Measurements from ENCODE around the gene GPR62. TPM values are rescaled to one million over a fixed set of nuclear protein-coding genes. Genes with fewer than 3 reads are reported as not detected.

GPR62 gene
- polyA plus RNA-seq, 1 of the 3 experiments (the other 2 are of a cell fraction): 0.02 TPM

- H3K4me2 ChIP-seq: peak overlapping the region; percentile 91
- H3K9ac ChIP-seq: peak overlapping the region; percentile 78
- no peaks in the 10 kb centered on the region for H3K36me3 ChIP-seq (replicated peaks in 1 of 2; ENCODE audit: control insufficient read depth in 1 of 2, insufficient read depth in 2 of 2, low read length in 1 of 2)
- POLR2A ChIA-PET: interaction anchor here (0.6 to 3.9 kb wide), 7 partner anchors 15 to 1609 kb away, joined by 3 to 20 read pairs (median 4); partner anchors contain the start of genes ACY1, PARP3, RPL29 and RRP9
- no peaks in the 10 kb centered on the region for H3K27me3 ChIP-seq (ENCODE audit: insufficient read depth)
- peaks cover 4 to 67% of the 10 kb centered on the region in 2 experiments; a peak in 2 of 4 replicates for H3K4me1 ChIP-seq (ENCODE audit: control insufficient read depth in 1 of 2, insufficient read depth in 2 of 2, low read depth in 1 of 2, low read length in 1 of 2)
- DNase-seq: peak; percentile 88
- 0% methylated on average over 5 of the region's 11 CpGs for WGBS (ENCODE audit: low lambda C conversion rate)
- H4K20me1 ChIP-seq (ENCODE audit: insufficient read depth): no peaks in the 10 kb centered on the region
- peak overlapping the region; percentile 54 to 97 for H3K27ac ChIP-seq (ENCODE audit: low read depth in 2 of 2, low read length in 1 of 2)
- peaks cover 40% of the 10 kb centered on the region for H3K79me2 ChIP-seq (ENCODE audit: insufficient read depth)
- peaks cover 12% of the 10 kb centered on the region for H3F3A ChIP-seq (replicated peaks; ENCODE audit: insufficient read depth)
- H3K4me3 ChIP-seq (ENCODE audit: low read depth in 2 of 2, low read length in 1 of 2): peak overlapping the region; percentile 74 to 79
- no peaks in the 10 kb centered on the region for H3K9me3 ChIP-seq
- CTCF ChIA-PET: interaction anchor here (0.9 to 4.8 kb wide), 8 partner anchors 9 to 36 kb away, joined by 3 to 27 read pairs (median 6); partner anchors contain the start of genes ACY1, GPR62, PARP3 and RRP9
- no peak overlapping the region for H2AFZ ChIP-seq (ENCODE audit: low read depth)
- H3K9me2 ChIP-seq: no peaks in the 10 kb centered on the region
- TF ChIP-seq ZBTB33 (IDR thresholded peaks at IDR 0.05; ENCODE audit: borderline replicate concordance, low read depth) (no peak), EZH2phosphoT487 (IDR thresholded peaks at IDR 0.05; ENCODE audit: borderline replicate concordance, low read depth) (no peak), NFIC (IDR thresholded peaks at IDR 0.05; ENCODE audit: borderline replicate concordance) (no peak), USF1 (IDR thresholded peaks at IDR 0.05; ENCODE audit: borderline replicate concordance, low read depth) (no peak), CHD2 (IDR thresholded peaks at IDR 0.05; ENCODE audit: low read length, partially characterized antibody) (peak; percentile 91), JUND (IDR thresholded peaks at IDR 0.05) (no peak), RFX5 (IDR thresholded peaks at IDR 0.05; ENCODE audit: low read length) (no peak), SIN3A (IDR thresholded peaks at IDR 0.05; ENCODE audit: borderline replicate concordance, low read depth, low read length) (no peak), CTCF (IDR thresholded peaks at IDR 0.05) (no peak), FOXJ3 (CRISPR knock-in tag; IDR thresholded peaks at IDR 0.05) (no peak), NRF1 (IDR thresholded peaks at IDR 0.05; ENCODE audit: low read depth, low read length) (no peak), RCOR1 (IDR thresholded peaks at IDR 0.05; ENCODE audit: low read length) (no peak), EP300 (IDR thresholded peaks at IDR 0.05; ENCODE audit: borderline replicate concordance in 1 of 2, low read depth in 1 of 2, low read length in 1 of 2) (no peak), FOXM1 (IDR thresholded peaks at IDR 0.05; ENCODE audit: low read depth) (no peak), REST (IDR thresholded peaks at IDR 0.05; ENCODE audit: low read depth, low read length) (no peak), TAF1 (IDR thresholded peaks at IDR 0.05; ENCODE audit: borderline replicate concordance, low read depth, low read length) (no peak), ELF1 (IDR thresholded peaks at IDR 0.05) (no peak), PBX3 (IDR thresholded peaks at IDR 0.05) (no peak), POLR2AphosphoS5 (IDR thresholded peaks at IDR 0.05; ENCODE audit: low read depth, low read length) (0 out of 2 replicates have a peak, but pooled peaks have one; percentile 26), GATA2 (CRISPR knock-in tag; IDR thresholded peaks at IDR 0.05) (peak; percentile 40; the same call in 1 of the 2 replicates), USF2 (IDR thresholded peaks at IDR 0.05; ENCODE audit: borderline replicate concordance, low read depth, low read length) (no peak), MXI1 (IDR thresholded peaks at IDR 0.05; ENCODE audit: low read depth, low read length) (no peak), RAD21 (IDR thresholded peaks at IDR 0.05; ENCODE audit: low read length) (no peak)
Observed at GRCh38 chr3:51968170-51968775, 13.1 kb downstream of the GPR62 start.
